Panc1 (cell line): ENCODE measurements around the gene NR1H4. TPM values are rescaled to one million over a fixed set of nuclear protein-coding genes. Genes with fewer than 3 reads are reported as not detected.

Source experiments
- ATAC-seq: fragments of 200-7000 bp; cut with Tn5 transposase; 2 replicates; pipeline ENCODE4 v1.9.1; 2020; ENCODE audit warnings: mild to moderate bottlenecking, moderate library complexity
- BruUV-seq: library from RNA; stranded (reverse); fragments of 400-500 nt; replicated peaks from 2 replicates; lab custom pipeline; 2021; lab: Mats Ljungman, UMichigan
- CTCF ChIA-PET: fragments of 300-600 bp; sonication (Branson Sonifier 250); formaldehyde crosslinking; loops from one replicate; lab custom pipeline; 2022; ENCODE audit warnings: antibody characterized with exemption; lab: Charles Lee
- POLR2A ChIA-PET: fragments of 300-600 bp; sonication (Branson Sonifier 250); formaldehyde crosslinking; loops from one replicate; lab custom pipeline; 2022; ENCODE audit warnings: antibody characterized with exemption; lab: Charles Lee
- DNase-seq: peaks from one replicate; pipeline ENCODE4 v3.0.0-alpha.2; 2010; ENCODE audit warnings: low read depth, low spot score
- H3K27ac ChIP-seq: 2 replicates; pipeline ENCODE4 v1.5.1; 2011; ENCODE audit warnings: mild to moderate bottlenecking, low read length, inconsistent platforms
- H3K27me3 ChIP-seq: fragments of 200-500 bp; sonication (Bioruptor generic); 2 replicates; pipeline ENCODE4 v1.6.0; 2014; ENCODE audit warnings: low read length, inconsistent platforms; ENCODE audit not compliant: control insufficient read depth, insufficient read depth
- H3K36me3 ChIP-seq: fragments of 200-500 bp; sonication (Bioruptor generic); 2 replicates; pipeline ENCODE4 v1.5.1; 2014; ENCODE audit warnings: inconsistent platforms, mild to moderate bottlenecking, low read length, moderate library complexity; ENCODE audit not compliant: control insufficient read depth, insufficient read depth
- H3K4me1 ChIP-seq: 2 replicates; pipeline ENCODE4 v1.5.1; 2011; ENCODE audit warnings: inconsistent platforms, mild to moderate bottlenecking, low read length, moderate library complexity; ENCODE audit not compliant: control insufficient read depth, insufficient read depth
- H3K4me3 ChIP-seq, 2 experiments: 2 replicates each; pipeline ENCODE4 v1.5.1; 2011 to 2012; ENCODE audit warnings: low read depth in 2 of 2, low read length in 2 of 2, mild to moderate bottlenecking in 2 of 2, inconsistent platforms in 1 of 2, moderate library complexity in 1 of 2
- H3K9me3 ChIP-seq: fragments of 200-500 bp; sonication (Bioruptor generic); 2 replicates; pipeline ENCODE4 v1.5.1; 2014; ENCODE audit warnings: low read depth, mild to moderate bottlenecking, inconsistent platforms, low read length, moderate library complexity; ENCODE audit not compliant: control insufficient read depth, insufficient read depth
- POLR2AphosphoS5 ChIP-seq: IDR thresholded peaks from 2 replicates; pipeline ENCODE4 v1.6.1; 2012; ENCODE audit warnings: mild to moderate bottlenecking, low read depth, low read length, moderate library complexity
- SIN3A ChIP-seq: IDR thresholded peaks from 2 replicates; pipeline ENCODE4 v1.6.1; 2012; ENCODE audit warnings: low read depth, mild to moderate bottlenecking, low read length, moderate library complexity, borderline replicate concordance; ENCODE audit not compliant: insufficient read depth
- TCF7L2 ChIP-seq: IDR thresholded peaks from 2 replicates; pipeline ENCODE4 v1.6.1; 2011; ENCODE audit warnings: mild to moderate bottlenecking, low read depth, low read length, inconsistent platforms
- in situ Hi-C: cut with HindIII; loops from 2 replicates; pipeline ENCODE4 v1.10.0; 2016; ENCODE audit warnings: low sequenced_read_pairs, low pct_unique_long_range_greater_than_20kb
- intact Hi-C: fragments of 100-400 bp; cut with micrococcal nuclease; formaldehyde crosslinking; loops from one replicate; pipeline ENCODE4 v1.10.0; 2022; ENCODE audit not compliant: unreplicated experiment
- total RNA-seq: library from RNA; stranded (reverse); gene quantifications from one replicate; pipeline ENCODE4 v1.2.1, GENCODE V29; 2021; ENCODE audit not compliant: unreplicated experiment
- TF ChIP-seq, protein P1 (sequence below), 2 experiments: IDR thresholded peaks; 2 replicates each; pipeline ENCODE4 v1.6.1; 2011 to 2012; ENCODE audit warnings: low read depth in 2 of 2, control low read depth in 1 of 2, low read length in 1 of 2, mild to moderate bottlenecking in 1 of 2, moderate library complexity in 1 of 2; ENCODE audit not compliant: insufficient read depth in 1 of 2
- TF ChIP-seq, protein P2 (sequence below): fragments of 450-650 bp; IDR thresholded peaks from 2 replicates; pipeline ENCODE4 v1.5.1; 2017; ENCODE audit warnings: mild to moderate bottlenecking

Gene NR1H4
- total RNA-seq, 1 experiment from 2014 or later = not detected

DNA sequence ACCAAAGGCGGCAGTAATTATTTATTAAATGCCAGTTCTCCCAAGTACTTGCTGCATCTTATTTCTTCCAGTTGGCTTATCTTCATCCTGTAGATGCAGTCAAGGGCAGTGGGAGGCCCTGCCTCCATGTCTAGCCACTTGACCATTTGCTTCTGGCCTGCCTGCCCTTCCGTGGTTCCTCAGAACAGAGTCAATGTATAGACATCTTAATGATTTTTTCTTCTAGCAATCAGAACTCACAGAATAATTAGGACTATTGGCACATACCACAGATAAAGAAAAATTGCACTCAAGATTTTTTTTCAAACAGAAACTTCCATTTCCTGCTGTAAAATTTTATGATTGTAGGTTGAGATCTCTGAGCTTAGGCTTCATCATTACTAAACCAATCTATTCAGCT, 20.9 kb downstream of the NR1H4 start:
- H3K27me3 ChIP-seq = 0 out of 2 replicates have a peak, but pooled peaks cover under 1% of the 10 kb centered on the region

DNA sequence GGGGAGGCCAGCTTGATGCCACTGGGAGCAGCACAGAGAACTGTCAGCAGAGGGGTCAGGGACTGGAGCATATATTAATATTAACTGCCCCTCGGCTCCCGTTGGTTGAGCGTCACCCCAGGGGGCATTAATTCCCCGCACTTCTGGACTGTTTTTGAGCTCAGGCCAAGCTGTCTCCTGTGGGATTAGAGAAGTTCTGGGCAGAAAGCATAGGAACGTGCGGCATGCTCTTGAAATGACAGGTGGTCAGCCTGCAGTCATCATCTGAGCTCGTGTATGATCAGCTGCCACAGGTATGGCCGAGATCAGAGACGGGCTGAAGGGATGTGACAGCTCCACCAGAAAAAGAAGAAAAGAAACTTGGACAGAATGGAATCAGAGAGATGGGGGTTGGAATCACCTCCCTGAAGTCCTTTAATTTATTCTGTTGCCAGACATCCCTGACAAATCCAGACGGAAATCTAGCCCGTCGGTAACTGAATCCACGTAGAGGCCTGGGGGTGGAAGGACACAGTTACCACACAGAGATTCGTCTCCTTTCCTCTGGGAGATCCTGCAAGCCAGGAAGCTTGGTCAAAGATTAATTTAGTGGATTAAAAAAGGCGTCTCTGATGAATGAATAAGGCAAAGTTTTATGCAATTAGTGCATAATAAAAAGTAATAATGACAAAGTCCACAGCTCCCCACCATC, 23.6 kb downstream of the NR1H4 start:
- TF ChIP-seq, protein P1, sequence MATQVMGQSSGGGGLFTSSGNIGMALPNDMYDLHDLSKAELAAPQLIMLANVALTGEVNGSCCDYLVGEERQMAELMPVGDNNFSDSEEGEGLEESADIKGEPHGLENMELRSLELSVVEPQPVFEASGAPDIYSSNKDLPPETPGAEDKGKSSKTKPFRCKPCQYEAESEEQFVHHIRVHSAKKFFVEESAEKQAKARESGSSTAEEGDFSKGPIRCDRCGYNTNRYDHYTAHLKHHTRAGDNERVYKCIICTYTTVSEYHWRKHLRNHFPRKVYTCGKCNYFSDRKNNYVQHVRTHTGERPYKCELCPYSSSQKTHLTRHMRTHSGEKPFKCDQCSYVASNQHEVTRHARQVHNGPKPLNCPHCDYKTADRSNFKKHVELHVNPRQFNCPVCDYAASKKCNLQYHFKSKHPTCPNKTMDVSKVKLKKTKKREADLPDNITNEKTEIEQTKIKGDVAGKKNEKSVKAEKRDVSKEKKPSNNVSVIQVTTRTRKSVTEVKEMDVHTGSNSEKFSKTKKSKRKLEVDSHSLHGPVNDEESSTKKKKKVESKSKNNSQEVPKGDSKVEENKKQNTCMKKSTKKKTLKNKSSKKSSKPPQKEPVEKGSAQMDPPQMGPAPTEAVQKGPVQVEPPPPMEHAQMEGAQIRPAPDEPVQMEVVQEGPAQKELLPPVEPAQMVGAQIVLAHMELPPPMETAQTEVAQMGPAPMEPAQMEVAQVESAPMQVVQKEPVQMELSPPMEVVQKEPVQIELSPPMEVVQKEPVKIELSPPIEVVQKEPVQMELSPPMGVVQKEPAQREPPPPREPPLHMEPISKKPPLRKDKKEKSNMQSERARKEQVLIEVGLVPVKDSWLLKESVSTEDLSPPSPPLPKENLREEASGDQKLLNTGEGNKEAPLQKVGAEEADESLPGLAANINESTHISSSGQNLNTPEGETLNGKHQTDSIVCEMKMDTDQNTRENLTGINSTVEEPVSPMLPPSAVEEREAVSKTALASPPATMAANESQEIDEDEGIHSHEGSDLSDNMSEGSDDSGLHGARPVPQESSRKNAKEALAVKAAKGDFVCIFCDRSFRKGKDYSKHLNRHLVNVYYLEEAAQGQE (IDR thresholded peaks at IDR 0.05; ENCODE audit: insufficient read depth in 1 of 2, low read depth in 2 of 2, low read length in 1 of 2) = no peak
- Histone ChIP-seq H3K27me3 (no peaks in the 10 kb centered on the region), H3K4me3 (no peak overlapping the region), H3K36me3 (no peaks in the 10 kb centered on the region), H3K9me3 (no peaks in the 10 kb centered on the region), H3K4me1 (no peaks in the 10 kb centered on the region), H3K27ac (no peak overlapping the region)
- in situ Hi-C loops = no loop called here
- POLR2A ChIA-PET = no interaction called here
- no peak for ATAC-seq
- no TSS peak for BruUV-seq
- CTCF ChIA-PET = no interaction called here
- no peak for DNase-seq
- intact Hi-C loops = no loop called here

More for the DNA sequence above, 20.9 kb downstream of the NR1H4 start:
- ChIA-PET CTCF (no interaction called here), POLR2A (no interaction called here)
- intact Hi-C loops = no loop called here
- Histone ChIP-seq H3K27ac (no peak overlapping the region), H3K9me3 (no peaks in the 10 kb centered on the region), H3K36me3 (no peaks in the 10 kb centered on the region), H3K4me1 (no peaks in the 10 kb centered on the region), H3K4me3 (no peak overlapping the region)
- DNase-seq = no peak
- BruUV-seq = no TSS peak
- in situ Hi-C loops = no loop called here
- no peak for ATAC-seq
- no peak for TF ChIP-seq TCF7L2
- TF ChIP-seq, protein P2, sequence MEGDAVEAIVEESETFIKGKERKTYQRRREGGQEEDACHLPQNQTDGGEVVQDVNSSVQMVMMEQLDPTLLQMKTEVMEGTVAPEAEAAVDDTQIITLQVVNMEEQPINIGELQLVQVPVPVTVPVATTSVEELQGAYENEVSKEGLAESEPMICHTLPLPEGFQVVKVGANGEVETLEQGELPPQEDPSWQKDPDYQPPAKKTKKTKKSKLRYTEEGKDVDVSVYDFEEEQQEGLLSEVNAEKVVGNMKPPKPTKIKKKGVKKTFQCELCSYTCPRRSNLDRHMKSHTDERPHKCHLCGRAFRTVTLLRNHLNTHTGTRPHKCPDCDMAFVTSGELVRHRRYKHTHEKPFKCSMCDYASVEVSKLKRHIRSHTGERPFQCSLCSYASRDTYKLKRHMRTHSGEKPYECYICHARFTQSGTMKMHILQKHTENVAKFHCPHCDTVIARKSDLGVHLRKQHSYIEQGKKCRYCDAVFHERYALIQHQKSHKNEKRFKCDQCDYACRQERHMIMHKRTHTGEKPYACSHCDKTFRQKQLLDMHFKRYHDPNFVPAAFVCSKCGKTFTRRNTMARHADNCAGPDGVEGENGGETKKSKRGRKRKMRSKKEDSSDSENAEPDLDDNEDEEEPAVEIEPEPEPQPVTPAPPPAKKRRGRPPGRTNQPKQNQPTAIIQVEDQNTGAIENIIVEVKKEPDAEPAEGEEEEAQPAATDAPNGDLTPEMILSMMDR = no peak
- TF ChIP-seq SIN3A = no peak
- TF ChIP-seq, protein P1 (IDR thresholded peaks at IDR 0.05; ENCODE audit: insufficient read depth in 1 of 2, low read depth in 2 of 2, low read length in 1 of 2) = no peak
- TF ChIP-seq POLR2AphosphoS5 = no peak
